ENCODE measurements around the gene SMARCD3. TPM values are rescaled to one million over a fixed set of nuclear protein-coding genes. Genes with fewer than 3 reads are reported as not detected.
A peak's percentile ranks its signal among the peaks of the same experiment; 100 is the strongest.

The SMARCD3 gene
- total and polyA plus RNA-seq, 9 of the 15 experiments (the other 6 are each of a cell fraction or from before 2014, with no cell fraction given): 0.43 to 3.6 (median 2.6) TPM

DNA sequence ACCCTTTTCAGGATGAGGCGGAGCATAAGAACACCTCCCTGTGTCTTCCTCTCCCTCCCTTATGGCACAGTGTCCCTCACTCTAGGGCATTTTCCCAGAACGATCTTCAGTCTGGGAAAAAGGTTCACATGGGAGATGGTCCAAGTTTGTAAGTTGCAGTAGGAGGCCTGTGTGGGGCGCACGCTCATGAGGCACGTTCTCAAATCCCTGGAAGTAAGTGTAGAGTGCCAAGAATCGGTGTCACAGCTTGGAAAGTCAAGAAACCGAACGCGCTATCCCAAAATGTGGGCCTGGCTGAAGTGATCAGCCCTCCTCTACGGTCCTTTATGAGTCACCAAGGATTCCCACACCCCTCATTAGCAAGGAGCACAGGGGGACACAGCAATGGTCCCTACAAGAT is 23.9 kb upstream of the SMARCD3 start:
- H3K4me2 ChIP-seq (ENCODE audit: insufficient read depth, low read length): no peak overlapping the region
- ATAC-seq (no peak), FAIRE-seq (peak; percentile 70), DNase-seq (ENCODE audit: extremely low read depth in 1 of 4, low spot score in 3 of 4) (no peak)
- POLR2A ChIA-PET: interaction anchor here (1.5 kb wide), 1 partner anchor 36 kb away, joined by 4 read pairs; no protein-coding TSS in a partner anchor
- H3K79me2 ChIP-seq (ENCODE audit: control insufficient read depth, insufficient read depth, low read length): no peaks in the 10 kb centered on the region
- H3K9ac ChIP-seq (ENCODE audit: insufficient read depth in 1 of 2, low read depth in 2 of 2, low read length in 2 of 2): peak overlapping the region in 1 of 2 experiments; percentile 58; a peak in 1 of 4 replicates
- in situ Hi-C loops (cut with MboI) (no loop called here), intact Hi-C loops (cut with micrococcal nuclease) (loop anchor here (2.0 kb wide), 1 partner anchor 30 kb away; no protein-coding TSS in a partner anchor)
- H3K36me3 ChIP-seq (ENCODE audit: control insufficient read depth, insufficient read depth, low read length): no peaks in the 10 kb centered on the region
- no TSS peak for BruUV-seq (replicated peaks)
- CTCF ChIA-PET (ENCODE audit: low intra/inter-chr PET ratio): no interaction called here
- TF ChIP-seq ZNF766 (CRISPR knock-in tag; conservative IDR thresholded peaks at IDR 0.05) (0 out of 2 replicates have a peak, but pooled peaks have one; percentile 11), NFIC (IDR thresholded peaks at IDR 0.05) (0 out of 2 replicates have a peak, but pooled peaks have one; percentile 7), XRCC5 (IDR thresholded peaks at IDR 0.05; ENCODE audit: low read depth, low read length) (no peak), SMC3 (conservative IDR thresholded peaks at IDR 0.05; ENCODE audit: insufficient read depth, low read depth, low read length) (0 out of 2 replicates have a peak, but pooled peaks have one; percentile 3), NR2C1 (IDR thresholded peaks at IDR 0.05) (no peak), NR2C1 (tag; IDR thresholded peaks at IDR 0.05) (no peak), NRF1 (conservative IDR thresholded peaks at IDR 0.05 in 1 of 2, IDR thresholded peaks at IDR 0.05 in 1 of 2) (peak; percentile 25 to 51; a peak in 1 of 4 replicates)
- TF ChIP-seq, protein P1, sequence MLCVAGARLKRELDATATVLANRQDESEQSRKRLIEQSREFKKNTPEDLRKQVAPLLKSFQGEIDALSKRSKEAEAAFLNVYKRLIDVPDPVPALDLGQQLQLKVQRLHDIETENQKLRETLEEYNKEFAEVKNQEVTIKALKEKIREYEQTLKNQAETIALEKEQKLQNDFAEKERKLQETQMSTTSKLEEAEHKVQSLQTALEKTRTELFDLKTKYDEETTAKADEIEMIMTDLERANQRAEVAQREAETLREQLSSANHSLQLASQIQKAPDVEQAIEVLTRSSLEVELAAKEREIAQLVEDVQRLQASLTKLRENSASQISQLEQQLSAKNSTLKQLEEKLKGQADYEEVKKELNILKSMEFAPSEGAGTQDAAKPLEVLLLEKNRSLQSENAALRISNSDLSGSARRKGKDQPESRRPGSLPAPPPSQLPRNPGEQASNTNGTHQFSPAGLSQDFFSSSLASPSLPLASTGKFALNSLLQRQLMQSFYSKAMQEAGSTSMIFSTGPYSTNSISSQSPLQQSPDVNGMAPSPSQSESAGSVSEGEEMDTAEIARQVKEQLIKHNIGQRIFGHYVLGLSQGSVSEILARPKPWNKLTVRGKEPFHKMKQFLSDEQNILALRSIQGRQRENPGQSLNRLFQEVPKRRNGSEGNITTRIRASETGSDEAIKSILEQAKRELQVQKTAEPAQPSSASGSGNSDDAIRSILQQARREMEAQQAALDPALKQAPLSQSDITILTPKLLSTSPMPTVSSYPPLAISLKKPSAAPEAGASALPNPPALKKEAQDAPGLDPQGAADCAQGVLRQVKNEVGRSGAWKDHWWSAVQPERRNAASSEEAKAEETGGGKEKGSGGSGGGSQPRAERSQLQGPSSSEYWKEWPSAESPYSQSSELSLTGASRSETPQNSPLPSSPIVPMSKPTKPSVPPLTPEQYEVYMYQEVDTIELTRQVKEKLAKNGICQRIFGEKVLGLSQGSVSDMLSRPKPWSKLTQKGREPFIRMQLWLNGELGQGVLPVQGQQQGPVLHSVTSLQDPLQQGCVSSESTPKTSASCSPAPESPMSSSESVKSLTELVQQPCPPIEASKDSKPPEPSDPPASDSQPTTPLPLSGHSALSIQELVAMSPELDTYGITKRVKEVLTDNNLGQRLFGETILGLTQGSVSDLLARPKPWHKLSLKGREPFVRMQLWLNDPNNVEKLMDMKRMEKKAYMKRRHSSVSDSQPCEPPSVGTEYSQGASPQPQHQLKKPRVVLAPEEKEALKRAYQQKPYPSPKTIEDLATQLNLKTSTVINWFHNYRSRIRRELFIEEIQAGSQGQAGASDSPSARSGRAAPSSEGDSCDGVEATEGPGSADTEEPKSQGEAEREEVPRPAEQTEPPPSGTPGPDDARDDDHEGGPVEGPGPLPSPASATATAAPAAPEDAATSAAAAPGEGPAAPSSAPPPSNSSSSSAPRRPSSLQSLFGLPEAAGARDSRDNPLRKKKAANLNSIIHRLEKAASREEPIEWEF (CRISPR knock-in tag; IDR thresholded peaks at IDR 0.05): no peak
- TF ChIP-seq, protein P2, sequence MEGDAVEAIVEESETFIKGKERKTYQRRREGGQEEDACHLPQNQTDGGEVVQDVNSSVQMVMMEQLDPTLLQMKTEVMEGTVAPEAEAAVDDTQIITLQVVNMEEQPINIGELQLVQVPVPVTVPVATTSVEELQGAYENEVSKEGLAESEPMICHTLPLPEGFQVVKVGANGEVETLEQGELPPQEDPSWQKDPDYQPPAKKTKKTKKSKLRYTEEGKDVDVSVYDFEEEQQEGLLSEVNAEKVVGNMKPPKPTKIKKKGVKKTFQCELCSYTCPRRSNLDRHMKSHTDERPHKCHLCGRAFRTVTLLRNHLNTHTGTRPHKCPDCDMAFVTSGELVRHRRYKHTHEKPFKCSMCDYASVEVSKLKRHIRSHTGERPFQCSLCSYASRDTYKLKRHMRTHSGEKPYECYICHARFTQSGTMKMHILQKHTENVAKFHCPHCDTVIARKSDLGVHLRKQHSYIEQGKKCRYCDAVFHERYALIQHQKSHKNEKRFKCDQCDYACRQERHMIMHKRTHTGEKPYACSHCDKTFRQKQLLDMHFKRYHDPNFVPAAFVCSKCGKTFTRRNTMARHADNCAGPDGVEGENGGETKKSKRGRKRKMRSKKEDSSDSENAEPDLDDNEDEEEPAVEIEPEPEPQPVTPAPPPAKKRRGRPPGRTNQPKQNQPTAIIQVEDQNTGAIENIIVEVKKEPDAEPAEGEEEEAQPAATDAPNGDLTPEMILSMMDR (IDR thresholded peaks at IDR 0.05 in 2 of 3, conservative IDR thresholded peaks at IDR 0.05 in 1 of 3; ENCODE audit: insufficient read depth in 2 of 3, low read depth in 1 of 3, low read length in 3 of 3): peak in 2 of 3 experiments; percentile 18 to 37; a peak in 2 of 6 replicates
- peaks cover 17% of the 10 kb centered on the region for H4K20me1 ChIP-seq (replicated peaks; ENCODE audit: control insufficient read depth, insufficient read depth, low read length)
- H3K27ac ChIP-seq (ENCODE audit: extremely low read depth, low read depth, low read length): no peak overlapping the region
- H3K27me3 ChIP-seq (ENCODE audit: control insufficient read depth in 2 of 2, insufficient read depth in 2 of 2, low read length in 2 of 2): peaks cover 16 to 88% of the 10 kb centered on the region in 2 experiments; a peak in 4 of 5 replicates
- no peak overlapping the region for H2AFZ ChIP-seq (ENCODE audit: low read depth, low read length)
- H3K9me3 ChIP-seq (replicated peaks; ENCODE audit: control insufficient read depth, insufficient read depth, low read depth, low read length): no peaks in the 10 kb centered on the region
- no peak overlapping the region for H3K4me3 ChIP-seq
- 19% methylated on average over 10 of the region's 10 CpGs for WGBS (ENCODE audit: insufficient coverage, low coverage, missing lambda C conversion rate)
- peaks cover 6% of the 10 kb centered on the region for H3K9me1 ChIP-seq (ENCODE audit: control insufficient read depth, insufficient read depth, low read length)
- peaks cover 11 to 39% of the 10 kb centered on the region in 2 experiments; a peak in 4 of 5 replicates for H3K4me1 ChIP-seq (replicated peaks in 1 of 2; ENCODE audit: control insufficient read depth in 2 of 2, insufficient read depth in 2 of 2, low read length in 2 of 2)

Measured in K562 (cell line).